PFSK-1 (cell line): ENCODE measurements around the gene PZP.

Source experiments
- FOXP2 ChIP-seq: optimal IDR thresholded peaks from 2 replicates; pipeline ENCODE3; 2011; ENCODE audit warnings: borderline replicate concordance, control low read depth, inconsistent platforms; ENCODE audit not compliant: insufficient read depth; ENCODE audit errors: extremely low read length, extremely low read depth
- POLR2AphosphoS5 ChIP-seq: IDR thresholded peaks from 2 replicates; pipeline ENCODE4 v1.6.1; 2012; ENCODE audit warnings: low read depth, mild to moderate bottlenecking, control low read depth, low read length, moderate library complexity
- REST ChIP-seq, 2 experiments: IDR thresholded peaks; 2 replicates each; pipeline versions ENCODE4 v1.6.1 to v1.8.0; 2011 to 2012; ENCODE audit warnings: low read depth in 2 of 2, low read length in 2 of 2, control low read depth in 1 of 2, inconsistent platforms in 1 of 2, mild to moderate bottlenecking in 1 of 2, moderate library complexity in 1 of 2; ENCODE audit not compliant: insufficient read depth in 1 of 2
- SIN3A ChIP-seq: IDR thresholded peaks from 2 replicates; pipeline ENCODE4 v1.6.1; 2012; ENCODE audit warnings: mild to moderate bottlenecking, low read length, moderate library complexity, borderline replicate concordance; ENCODE audit not compliant: insufficient read depth
- TAF1 ChIP-seq: IDR thresholded peaks from 2 replicates; pipeline ENCODE4 v1.6.1; 2012; ENCODE audit warnings: low read length, control low read depth, borderline replicate concordance; ENCODE audit not compliant: insufficient read depth

PZP gene

GRCh38 chr12:9106067-9106466 lies 102.1 kb downstream of the PZP start:
- TF ChIP-seq SIN3A (no peak), TAF1 (no peak), POLR2AphosphoS5 (no peak), FOXP2 (no peak), REST (IDR thresholded peaks at IDR 0.05; ENCODE audit: insufficient read depth in 1 of 2, low read depth in 2 of 2, low read length in 2 of 2) (no peak)

- TF ChIP-seq REST (IDR thresholded peaks at IDR 0.05; ENCODE audit: insufficient read depth in 1 of 2, low read depth in 2 of 2, low read length in 2 of 2), result no peak
- TF ChIP-seq TAF1, result no peak
Measured at GRCh38 chr12:9104767-9105423, 103.3 kb downstream of the PZP start.

DNA sequence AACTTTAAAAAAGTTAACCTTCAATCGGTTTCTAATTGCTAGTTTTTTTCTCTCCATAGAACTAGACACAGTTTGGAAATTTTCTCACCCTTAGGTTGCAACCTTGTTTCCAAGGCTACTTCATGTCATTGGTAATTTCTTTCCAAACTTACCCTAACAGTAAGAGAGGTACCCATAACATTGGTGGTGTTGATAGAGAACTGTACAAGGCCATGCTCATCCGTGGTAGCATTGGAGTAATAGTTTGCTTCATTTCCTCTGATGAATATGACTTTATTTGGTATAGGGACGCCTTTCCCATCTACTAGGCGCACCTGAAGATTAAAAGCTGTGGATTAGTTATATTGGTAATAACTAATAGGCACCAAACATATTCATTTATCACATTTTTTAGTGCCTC lies 104.1 kb downstream of the PZP start:
- TF ChIP-seq REST (IDR thresholded peaks at IDR 0.05; ENCODE audit: insufficient read depth in 1 of 2, low read depth in 2 of 2, low read length in 2 of 2) (no peak), FOXP2 (no peak), POLR2AphosphoS5 (no peak), TAF1 (no peak), SIN3A (no peak)

DNA sequence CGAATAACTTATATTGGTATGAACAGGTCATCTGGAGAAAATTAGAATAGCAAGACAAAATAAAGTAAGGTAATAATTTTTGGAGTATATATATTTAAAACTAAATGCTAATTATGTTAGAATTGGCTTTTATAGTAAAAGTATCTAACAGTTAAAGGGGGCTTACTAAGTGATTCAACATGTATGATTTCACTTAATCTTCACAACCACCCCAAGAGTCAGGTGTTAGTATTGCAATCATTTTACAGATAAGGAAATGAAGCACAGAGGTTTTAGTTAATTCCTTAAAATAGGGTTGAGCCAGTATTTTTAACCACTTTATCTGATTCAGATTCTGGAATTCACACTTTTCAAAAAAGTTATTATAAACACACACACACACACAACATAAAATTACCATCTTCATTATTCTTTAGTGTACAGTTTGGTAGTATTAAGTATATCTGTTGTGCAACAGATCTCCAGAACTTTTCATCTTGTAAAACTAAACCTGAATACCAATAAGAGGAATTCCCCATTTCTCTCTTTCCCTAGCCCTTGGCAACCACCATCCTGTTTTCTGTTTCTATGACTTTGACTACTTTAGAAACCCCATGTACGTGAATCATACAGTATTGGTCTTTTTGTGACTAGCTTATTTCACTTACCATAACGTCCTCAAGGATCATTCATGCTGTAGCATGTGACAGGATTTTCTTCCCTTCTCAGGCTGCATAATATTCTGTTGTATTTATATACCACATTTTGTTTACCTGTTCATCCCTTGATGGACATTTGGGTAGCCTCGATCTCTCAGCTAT lies 104.9 kb downstream of the PZP start:
- TF ChIP-seq TAF1 (no peak), POLR2AphosphoS5 (no peak), REST (IDR thresholded peaks at IDR 0.05; ENCODE audit: insufficient read depth in 1 of 2, low read depth in 2 of 2, low read length in 2 of 2) (no peak), SIN3A (no peak), FOXP2 (no peak)
